ES-I3 (cell line): ENCODE data around the gene CAMTA1.
"Not testable (repeated sequence)": the region's sequence is repeated elsewhere in the genome, so short reads cannot be mapped to it uniquely, and the experiment has no call there.

Experiments
- H3K36me3 ChIP-seq: 2 replicates; pipeline ENCODE4 v1.6.1; 2013; ENCODE audit warnings: mild to moderate bottlenecking, low read length, control low read depth, moderate library complexity; ENCODE audit not compliant: insufficient read depth
- H3K4me1 ChIP-seq: 2 replicates; pipeline ENCODE4 v1.6.1; 2013; ENCODE audit warnings: mild to moderate bottlenecking, control low read depth, low read length; ENCODE audit not compliant: insufficient read depth
- H3K9ac ChIP-seq: 2 replicates; pipeline ENCODE4 v1.6.1; 2013; ENCODE audit warnings: low read depth, mild to moderate bottlenecking, low read length, moderate library complexity
- H3K9me3 ChIP-seq: 2 replicates; pipeline ENCODE4 v1.6.1; 2013; ENCODE audit warnings: mild to moderate bottlenecking, low read length, moderate library complexity; ENCODE audit not compliant: control insufficient read depth, insufficient read depth

The CAMTA1 gene

GRCh38 chr1:6785318-6785727, at the start of gene CAMTA1:
Gene CAMTA1 (plus strand): TSS chr1:6785454. CDS start chr1:6785531, 77 bp downstream.
- Histone ChIP-seq H3K9me3 (no peaks in the 10 kb centered on the region), H3K4me1 (peaks cover 21% of the 10 kb centered on the region; the same call in 1 of the 2 replicates), H3K36me3 (no peaks in the 10 kb centered on the region; the same call in 1 of the 2 replicates), H3K9ac (peak within 1 kb of the TSS; percentile 80)

- no peaks in the 10 kb centered on the region for H3K36me3 ChIP-seq
- H3K9ac ChIP-seq = no peak overlapping the region
- no peaks in the 10 kb centered on the region; the same call in 1 of the 2 replicates for H3K9me3 ChIP-seq
- H3K4me1 ChIP-seq = no peaks in the 10 kb centered on the region; the same call in 1 of the 2 replicates
Observed at GRCh38 chr1:6738987-6739676, 46.1 kb upstream of the CAMTA1 start.

- H3K9me3 ChIP-seq, H3K4me1 ChIP-seq, H3K9ac ChIP-seq, H3K36me3 ChIP-seq: not testable (repeated sequence)
Observed at GRCh38 chr1:6742676-6743188, 42.5 kb upstream of the CAMTA1 start.

- H3K9me3 ChIP-seq = no peaks in the 10 kb centered on the region; the same call in 1 of the 2 replicates
- no peaks in the 10 kb centered on the region for H3K36me3 ChIP-seq
- no peak overlapping the region for H3K9ac ChIP-seq
- no peaks in the 10 kb centered on the region; the same call in 1 of the 2 replicates for H3K4me1 ChIP-seq
Observed at GRCh38 chr1:6743189-6744101, 41.8 kb upstream of the CAMTA1 start.

- H3K9me3 ChIP-seq = no peaks in the 10 kb centered on the region; the same call in 1 of the 2 replicates
- no peaks in the 10 kb centered on the region for H3K36me3 ChIP-seq
- H3K9ac ChIP-seq = no peak overlapping the region
- H3K4me1 ChIP-seq = no peaks in the 10 kb centered on the region; the same call in 1 of the 2 replicates
Observed at GRCh38 chr1:6745073-6745472, 40.2 kb upstream of the CAMTA1 start.

- H3K4me1 ChIP-seq = no peaks in the 10 kb centered on the region; the same call in 1 of the 2 replicates
- no peak overlapping the region for H3K9ac ChIP-seq
- no peaks in the 10 kb centered on the region for H3K36me3 ChIP-seq
- no peaks in the 10 kb centered on the region for H3K9me3 ChIP-seq
Observed at GRCh38 chr1:6747674-6748073, 37.6 kb upstream of the CAMTA1 start.

GRCh38 chr1:6750490-6750889, 34.8 kb upstream of the CAMTA1 start:
- Histone ChIP-seq H3K9ac (no peak overlapping the region), H3K4me1 (no peaks in the 10 kb centered on the region), H3K36me3 (no peaks in the 10 kb centered on the region), H3K9me3 (no peaks in the 10 kb centered on the region)

- H3K4me1 ChIP-seq = peaks cover 6% of the 10 kb centered on the region; the same call in 1 of the 2 replicates
- no peaks in the 10 kb centered on the region for H3K36me3 ChIP-seq
- no peak overlapping the region for H3K9ac ChIP-seq
- H3K9me3 ChIP-seq = no peaks in the 10 kb centered on the region
Observed at GRCh38 chr1:6753320-6754140, 31.7 kb upstream of the CAMTA1 start.

GRCh38 chr1:6756457-6756856, 28.8 kb upstream of the CAMTA1 start:
- H3K9ac ChIP-seq = no peak overlapping the region
- H3K36me3 ChIP-seq = no peaks in the 10 kb centered on the region
- peaks cover 6% of the 10 kb centered on the region; the same call in 1 of the 2 replicates for H3K4me1 ChIP-seq
- H3K9me3 ChIP-seq = no peaks in the 10 kb centered on the region

- Histone ChIP-seq H3K9ac (no peak overlapping the region), H3K36me3 (no peaks in the 10 kb centered on the region), H3K4me1 (peaks cover 6% of the 10 kb centered on the region; the same call in 1 of the 2 replicates), H3K9me3 (no peaks in the 10 kb centered on the region)
Observed at GRCh38 chr1:6757719-6758435, 27.4 kb upstream of the CAMTA1 start.

- peaks cover 6% of the 10 kb centered on the region; the same call in 1 of the 2 replicates for H3K4me1 ChIP-seq
- H3K9me3 ChIP-seq = no peaks in the 10 kb centered on the region
- H3K9ac ChIP-seq = no peak overlapping the region
- H3K36me3 ChIP-seq = no peaks in the 10 kb centered on the region
Observed at GRCh38 chr1:6761196-6761737, 24.0 kb upstream of the CAMTA1 start.

- H3K4me1 ChIP-seq = peaks cover 6% of the 10 kb centered on the region; the same call in 1 of the 2 replicates
- H3K9me3 ChIP-seq = no peaks in the 10 kb centered on the region
- H3K9ac ChIP-seq = no peak overlapping the region
- H3K36me3 ChIP-seq = no peaks in the 10 kb centered on the region
Observed at GRCh38 chr1:6762060-6762459, 23.2 kb upstream of the CAMTA1 start.
